Liver (tissue), 9 donors: Measurements from ENCODE around the gene COX4I1. TPM values are rescaled to one million over a fixed set of nuclear protein-coding genes. Genes with fewer than 3 reads are reported as not detected.

Experiments used
- DNase-seq: peaks from one replicate; pipeline ENCODE4 v3.0.0-alpha.2; 2017; ENCODE audit warnings: low spot score
- H3K27ac ChIP-seq, 2 donors: one replicate each; pipeline ENCODE4 v1.7.0; 2013; ENCODE audit warnings: inconsistent platforms in 2 of 2, low read length in 2 of 2, control low read depth in 1 of 2, low read depth in 1 of 2, mild to moderate bottlenecking in 1 of 2
- H3K27me3 ChIP-seq, 4 donors: one replicate each; pipeline versions ENCODE4 v1.6.1 to v1.7.0; 2013; ENCODE audit warnings: low read length in 3 of 4, inconsistent platforms in 1 of 4, mild to moderate bottlenecking in 1 of 4, moderate library complexity in 1 of 4; ENCODE audit not compliant: control insufficient read depth in 4 of 4, insufficient read depth in 4 of 4
- H3K36me3 ChIP-seq, 4 donors: one replicate each; pipeline versions ENCODE4 v1.6.1 to v1.7.0; 2013; ENCODE audit warnings: low read length in 3 of 4, mild to moderate bottlenecking in 3 of 4, low read depth in 1 of 4, moderate library complexity in 1 of 4; ENCODE audit not compliant: control insufficient read depth in 4 of 4, insufficient read depth in 3 of 4
- H3K4me1 ChIP-seq, 4 donors: one replicate each; pipeline versions ENCODE4 v1.6.1 to v1.7.0; 2013; ENCODE audit warnings: low read length in 3 of 4, mild to moderate bottlenecking in 3 of 4, moderate library complexity in 1 of 4; ENCODE audit not compliant: control insufficient read depth in 4 of 4, insufficient read depth in 4 of 4
- H3K4me3 ChIP-seq, 3 donors: one replicate each; pipeline versions ENCODE4 v1.6.1 to v1.7.0; 2013; ENCODE audit warnings: low read length in 3 of 3, control low read depth in 1 of 3, low read depth in 1 of 3, mild to moderate bottlenecking in 1 of 3
- H3K9ac ChIP-seq, 2 donors: one replicate each; pipeline ENCODE4 v1.7.0; 2013; ENCODE audit warnings: low read length in 2 of 2, mild to moderate bottlenecking in 2 of 2, moderate library complexity in 2 of 2, control low read depth in 1 of 2, low read depth in 1 of 2
- H3K9me3 ChIP-seq, 4 donors: one replicate each; pipeline versions ENCODE4 v1.6.1 to v1.7.0; 2013; ENCODE audit warnings: low read length in 3 of 4; ENCODE audit not compliant: control insufficient read depth in 4 of 4
- EGR1 ChIP-seq, 2 donors: IDR thresholded peaks; 2 replicates each; pipeline ENCODE4 v1.6.1; 2016 to 2018; ENCODE audit warnings: antibody characterized with exemption in 2 of 2, low read depth in 2 of 2
- FOXA1 ChIP-seq: IDR thresholded peaks from 2 replicates; pipeline ENCODE4 v1.6.1; 2016; ENCODE audit warnings: antibody characterized with exemption
- FOXA2 ChIP-seq: IDR thresholded peaks from 2 replicates; pipeline ENCODE4 v1.6.1; 2016; ENCODE audit warnings: antibody characterized with exemption
- GABPA ChIP-seq, 2 donors: IDR thresholded peaks in 1 of 2; conservative IDR thresholded peaks in 1 of 2; 2 replicates each; pipeline ENCODE4 v1.6.1; 2016; ENCODE audit warnings: antibody characterized with exemption in 2 of 2, mild to moderate bottlenecking in 1 of 2, moderate library complexity in 1 of 2
- MAX ChIP-seq: IDR thresholded peaks from 2 replicates; pipeline ENCODE4 v1.6.1; 2016; ENCODE audit warnings: antibody characterized with exemption
- RAD21 ChIP-seq, 2 donors: IDR thresholded peaks; 2 replicates each; pipeline ENCODE4 v1.6.1; 2016; ENCODE audit warnings: antibody characterized with exemption in 2 of 2, mild to moderate bottlenecking in 2 of 2
- REST ChIP-seq: IDR thresholded peaks from 2 replicates; pipeline ENCODE4 v1.6.1; 2016; ENCODE audit warnings: antibody characterized with exemption, mild to moderate bottlenecking
- RXRA ChIP-seq, 2 donors: IDR thresholded peaks; 2 replicates each; pipeline ENCODE4 v1.6.1; 2017 to 2018; ENCODE audit warnings: antibody characterized with exemption in 2 of 2, mild to moderate bottlenecking in 1 of 2
- SP1 ChIP-seq: IDR thresholded peaks from 2 replicates; pipeline ENCODE4 v1.6.1; 2018; ENCODE audit warnings: antibody characterized with exemption, mild to moderate bottlenecking
- TAF1 ChIP-seq: conservative IDR thresholded peaks from 2 replicates; pipeline ENCODE4 v1.6.1; 2016; ENCODE audit warnings: antibody characterized with exemption, mild to moderate bottlenecking
- YY1 ChIP-seq: IDR thresholded peaks from 2 replicates; pipeline ENCODE4 v1.6.1; 2016; ENCODE audit warnings: antibody characterized with exemption, mild to moderate bottlenecking
- WGBS: extraction: QIAGEN DNeasy Blood & Tissue Kit; methylation state at CpG from one replicate; pipeline ENCODE4 v1.1.7; 2013; 5-methylcytosine and 5-hydroxymethylcytosine counted together
- polyA plus RNA-seq, 2 donors: library from polyadenylated mRNA; stranded (reverse) in 1 of 2; unstranded in 1 of 2; fragments of 200-250 nt in 1 of 2; fragments of >200 nt in 1 of 2; fragmentation: Nextera tagmentation in 1 of 2; extraction: Ambion mirVana in 1 of 2; gene quantifications; one replicate each; pipeline versions ENCODE4 v1.2.1 to v1.2.3, GENCODE V29; 2013 to 2015
- total RNA-seq, 2 donors: library from RNA; depleted of rRNA; stranded (reverse); fragments of >200 nt; gene quantifications; one replicate each; pipeline ENCODE4 v1.2.3, GENCODE V29; 2014
- TF ChIP-seq, protein P1 (sequence below): fragments of 150-350 bp; IDR thresholded peaks from 2 replicates; pipeline ENCODE4 v1.5.1; 2017; ENCODE audit warnings: improper control_type of control experiment, low read depth, low read length; ENCODE audit not compliant: missing input control
- TF ChIP-seq, protein P2 (sequence below): IDR thresholded peaks from 2 replicates; pipeline ENCODE4 v1.6.1; 2016; ENCODE audit warnings: antibody characterized with exemption
- TF ChIP-seq, protein P3 (sequence below): IDR thresholded peaks from 2 replicates; pipeline ENCODE4 v1.6.1; 2016; ENCODE audit warnings: antibody characterized with exemption
- donor health status: healthy.
- donor health status: healthy.
- donor health status: healthy.
- donor health status: healthy.
- donor health status: healthy.

COX4I1 gene
- total and polyA plus RNA-seq, 4 donors = 186 to 576 (median 331) TPM

DNA sequence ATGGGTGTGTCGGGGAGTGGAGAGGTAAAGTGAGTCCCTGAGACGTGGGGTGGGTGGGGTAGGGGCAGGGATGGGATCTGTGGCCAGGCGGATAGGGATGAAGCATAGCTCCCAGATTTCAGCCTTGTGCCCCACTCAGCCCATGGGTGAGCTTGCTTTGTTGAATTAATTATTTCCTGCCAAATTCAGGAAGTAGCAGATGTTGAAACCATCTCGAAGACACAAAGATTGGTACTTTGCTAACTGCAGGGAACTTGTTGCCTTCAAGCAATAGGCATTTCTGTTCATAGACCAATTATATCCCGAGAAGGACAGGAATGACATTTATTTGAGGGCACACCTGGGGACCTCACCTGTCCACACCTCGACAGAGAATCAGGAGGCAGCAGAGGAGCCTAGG, 37.6 kb upstream of the COX4I1 start:
- H3K27ac ChIP-seq = no peak overlapping the region
- no peaks in the 10 kb centered on the region for H3K27me3 ChIP-seq

DNA sequence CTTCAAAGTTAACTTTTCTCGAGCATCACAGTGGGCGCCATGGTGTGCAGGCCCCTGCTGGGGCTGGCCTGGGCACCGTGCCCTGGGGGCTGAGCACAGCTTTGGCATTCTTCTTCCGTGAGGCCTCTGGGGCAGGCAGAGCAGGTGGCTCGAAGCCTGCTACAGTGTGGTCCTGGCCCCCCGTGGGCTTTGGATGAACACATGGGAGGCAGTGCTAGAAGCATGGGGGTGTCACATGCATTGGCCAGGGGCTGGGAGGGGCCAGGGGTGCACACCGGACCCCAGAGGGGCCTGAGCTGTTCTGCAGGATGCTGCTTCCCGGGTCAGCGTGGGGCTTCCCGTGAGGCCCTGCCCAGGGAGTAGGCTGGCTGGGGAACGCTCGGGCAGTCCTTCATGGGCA, 36.5 kb upstream of the COX4I1 start:
- TF ChIP-seq EGR1 (IDR thresholded peaks at IDR 0.05; ENCODE audit: low read depth in 2 of 2) (no peak), FOXA2 (no peak), TAF1 (no peak), RAD21 (IDR thresholded peaks at IDR 0.05) (no peak), MAX (no peak), RXRA (IDR thresholded peaks at IDR 0.05) (no peak), YY1 (no peak), GABPA (IDR thresholded peaks at IDR 0.05 in 1 of 2, conservative IDR thresholded peaks at IDR 0.05 in 1 of 2) (no peak), SP1 (no peak), FOXA1 (no peak)
- TF ChIP-seq, protein P1, sequence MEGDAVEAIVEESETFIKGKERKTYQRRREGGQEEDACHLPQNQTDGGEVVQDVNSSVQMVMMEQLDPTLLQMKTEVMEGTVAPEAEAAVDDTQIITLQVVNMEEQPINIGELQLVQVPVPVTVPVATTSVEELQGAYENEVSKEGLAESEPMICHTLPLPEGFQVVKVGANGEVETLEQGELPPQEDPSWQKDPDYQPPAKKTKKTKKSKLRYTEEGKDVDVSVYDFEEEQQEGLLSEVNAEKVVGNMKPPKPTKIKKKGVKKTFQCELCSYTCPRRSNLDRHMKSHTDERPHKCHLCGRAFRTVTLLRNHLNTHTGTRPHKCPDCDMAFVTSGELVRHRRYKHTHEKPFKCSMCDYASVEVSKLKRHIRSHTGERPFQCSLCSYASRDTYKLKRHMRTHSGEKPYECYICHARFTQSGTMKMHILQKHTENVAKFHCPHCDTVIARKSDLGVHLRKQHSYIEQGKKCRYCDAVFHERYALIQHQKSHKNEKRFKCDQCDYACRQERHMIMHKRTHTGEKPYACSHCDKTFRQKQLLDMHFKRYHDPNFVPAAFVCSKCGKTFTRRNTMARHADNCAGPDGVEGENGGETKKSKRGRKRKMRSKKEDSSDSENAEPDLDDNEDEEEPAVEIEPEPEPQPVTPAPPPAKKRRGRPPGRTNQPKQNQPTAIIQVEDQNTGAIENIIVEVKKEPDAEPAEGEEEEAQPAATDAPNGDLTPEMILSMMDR = no peak
- TF ChIP-seq, protein P2, sequence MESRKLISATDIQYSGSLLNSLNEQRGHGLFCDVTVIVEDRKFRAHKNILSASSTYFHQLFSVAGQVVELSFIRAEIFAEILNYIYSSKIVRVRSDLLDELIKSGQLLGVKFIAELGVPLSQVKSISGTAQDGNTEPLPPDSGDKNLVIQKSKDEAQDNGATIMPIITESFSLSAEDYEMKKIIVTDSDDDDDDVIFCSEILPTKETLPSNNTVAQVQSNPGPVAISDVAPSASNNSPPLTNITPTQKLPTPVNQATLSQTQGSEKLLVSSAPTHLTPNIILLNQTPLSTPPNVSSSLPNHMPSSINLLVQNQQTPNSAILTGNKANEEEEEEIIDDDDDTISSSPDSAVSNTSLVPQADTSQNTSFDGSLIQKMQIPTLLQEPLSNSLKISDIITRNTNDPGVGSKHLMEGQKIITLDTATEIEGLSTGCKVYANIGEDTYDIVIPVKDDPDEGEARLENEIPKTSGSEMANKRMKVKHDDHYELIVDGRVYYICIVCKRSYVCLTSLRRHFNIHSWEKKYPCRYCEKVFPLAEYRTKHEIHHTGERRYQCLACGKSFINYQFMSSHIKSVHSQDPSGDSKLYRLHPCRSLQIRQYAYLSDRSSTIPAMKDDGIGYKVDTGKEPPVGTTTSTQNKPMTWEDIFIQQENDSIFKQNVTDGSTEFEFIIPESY = no peak
- H3K4me1 ChIP-seq = no peaks in the 10 kb centered on the region
- no peaks in the 10 kb centered on the region for H3K9me3 ChIP-seq
- 89% methylated on average over 12 of the region's 12 CpGs for WGBS
- H3K36me3 ChIP-seq = no peaks in the 10 kb centered on the region
- no peaks in the 10 kb centered on the region for H3K27me3 ChIP-seq
- no peak for DNase-seq
- H3K27ac ChIP-seq = no peak overlapping the region
- H3K4me3 ChIP-seq = no peak overlapping the region
- no peak overlapping the region for H3K9ac ChIP-seq

More for the DNA sequence above, 37.6 kb upstream of the COX4I1 start:
- no peak overlapping the region for H3K4me3 ChIP-seq
- WGBS = 74% methylated on average over 6 of the region's 6 CpGs
- no peaks in the 10 kb centered on the region for H3K4me1 ChIP-seq
- H3K9me3 ChIP-seq = no peaks in the 10 kb centered on the region
- TF ChIP-seq RXRA (IDR thresholded peaks at IDR 0.05) (no peak), MAX (no peak), FOXA2 (no peak), FOXA1 (no peak)
- no peaks in the 10 kb centered on the region for H3K36me3 ChIP-seq
- H3K9ac ChIP-seq = no peak overlapping the region
- no peak for DNase-seq

DNA sequence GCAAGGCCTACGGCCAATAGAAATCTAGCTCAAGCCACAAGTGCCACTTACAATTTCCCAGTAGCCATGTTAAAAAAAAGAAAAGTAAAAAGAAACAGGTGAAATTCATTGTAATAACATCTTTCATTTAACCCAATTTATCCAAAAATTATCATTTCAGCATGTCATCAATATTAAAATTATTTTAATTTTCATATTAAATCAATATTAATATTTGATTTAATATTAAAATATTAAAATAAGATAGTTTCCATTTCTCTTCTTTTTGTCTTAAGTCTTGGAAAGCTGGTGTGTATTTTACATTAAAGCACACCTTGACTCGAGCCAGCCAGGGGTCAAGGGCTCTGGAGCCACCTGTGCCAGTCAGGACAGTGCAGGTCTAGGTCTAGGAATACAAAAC, 35.9 kb upstream of the COX4I1 start:
- DNase-seq = no peak
- H3K27me3 ChIP-seq = no peaks in the 10 kb centered on the region
- no peak overlapping the region for H3K4me3 ChIP-seq
- 85% methylated on average over 2 of the region's 2 CpGs for WGBS
- no peaks in the 10 kb centered on the region for H3K9me3 ChIP-seq
- no peaks in the 10 kb centered on the region for H3K36me3 ChIP-seq
- H3K9ac ChIP-seq = no peak overlapping the region
- H3K27ac ChIP-seq = no peak overlapping the region
- no peaks in the 10 kb centered on the region for H3K4me1 ChIP-seq
- TF ChIP-seq, protein P3, sequence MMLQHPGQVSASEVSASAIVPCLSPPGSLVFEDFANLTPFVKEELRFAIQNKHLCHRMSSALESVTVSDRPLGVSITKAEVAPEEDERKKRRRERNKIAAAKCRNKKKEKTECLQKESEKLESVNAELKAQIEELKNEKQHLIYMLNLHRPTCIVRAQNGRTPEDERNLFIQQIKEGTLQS = no peak
- TF ChIP-seq, protein P1 = no peak
- TF ChIP-seq TAF1 (no peak), SP1 (no peak), MAX (no peak), RXRA (IDR thresholded peaks at IDR 0.05) (no peak), FOXA1 (no peak), GABPA (IDR thresholded peaks at IDR 0.05 in 1 of 2, conservative IDR thresholded peaks at IDR 0.05 in 1 of 2) (no peak), REST (no peak)
